Gastrocnemius medialis (tissue), 4 donors: ENCODE measurements around the gene TTC12.

Source experiments
- POLR2A ChIP-seq, 2 donors: fragments of 450-650 bp; IDR thresholded peaks; one replicate each; pipeline ENCODE4 v1.6.1; 2017; ENCODE audit warnings: antibody characterized with exemption in 2 of 2, mild to moderate bottlenecking in 2 of 2, moderate library complexity in 2 of 2
- TF ChIP-seq, protein P1 (sequence below), 5 experiments: fragments of 450-650 bp in 3 of 5; fragments of 200-600 bp in 2 of 5; sonication (generic) in 2 of 5; IDR thresholded peaks in 4 of 5; conservative IDR thresholded peaks in 1 of 5; 1 replicate in 4 of 5; 2 replicates in 1 of 5; pipeline ENCODE4 v1.5.1; 2016 to 2019; ENCODE audit warnings: antibody characterized with exemption in 5 of 5, mild to moderate bottlenecking in 3 of 5, moderate library complexity in 3 of 5

DNA sequence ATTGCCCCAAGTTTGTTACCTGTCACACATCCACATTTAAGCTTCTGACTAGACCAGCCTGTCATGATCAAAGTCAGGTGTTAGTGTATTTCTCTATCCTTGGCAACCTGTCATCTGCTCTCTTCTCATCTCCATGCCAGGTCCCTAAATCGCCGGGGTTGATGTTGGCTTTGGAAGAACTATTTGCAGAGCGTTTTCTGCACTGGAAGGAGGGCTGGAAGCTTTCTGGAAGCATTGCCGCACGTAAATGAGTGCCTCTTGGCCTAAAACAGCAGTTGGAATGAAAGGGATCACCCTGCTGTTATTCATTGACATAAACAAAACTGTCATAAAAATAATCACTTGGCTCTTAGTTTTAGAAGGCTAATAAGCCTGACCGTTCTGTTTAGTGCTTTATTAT, 1.4 kb downstream of the TTC12 start:
- TF ChIP-seq, protein P1, sequence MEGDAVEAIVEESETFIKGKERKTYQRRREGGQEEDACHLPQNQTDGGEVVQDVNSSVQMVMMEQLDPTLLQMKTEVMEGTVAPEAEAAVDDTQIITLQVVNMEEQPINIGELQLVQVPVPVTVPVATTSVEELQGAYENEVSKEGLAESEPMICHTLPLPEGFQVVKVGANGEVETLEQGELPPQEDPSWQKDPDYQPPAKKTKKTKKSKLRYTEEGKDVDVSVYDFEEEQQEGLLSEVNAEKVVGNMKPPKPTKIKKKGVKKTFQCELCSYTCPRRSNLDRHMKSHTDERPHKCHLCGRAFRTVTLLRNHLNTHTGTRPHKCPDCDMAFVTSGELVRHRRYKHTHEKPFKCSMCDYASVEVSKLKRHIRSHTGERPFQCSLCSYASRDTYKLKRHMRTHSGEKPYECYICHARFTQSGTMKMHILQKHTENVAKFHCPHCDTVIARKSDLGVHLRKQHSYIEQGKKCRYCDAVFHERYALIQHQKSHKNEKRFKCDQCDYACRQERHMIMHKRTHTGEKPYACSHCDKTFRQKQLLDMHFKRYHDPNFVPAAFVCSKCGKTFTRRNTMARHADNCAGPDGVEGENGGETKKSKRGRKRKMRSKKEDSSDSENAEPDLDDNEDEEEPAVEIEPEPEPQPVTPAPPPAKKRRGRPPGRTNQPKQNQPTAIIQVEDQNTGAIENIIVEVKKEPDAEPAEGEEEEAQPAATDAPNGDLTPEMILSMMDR (IDR thresholded peaks at IDR 0.05 in 4 of 5, conservative IDR thresholded peaks at IDR 0.05 in 1 of 5): no peak
- TF ChIP-seq POLR2A (IDR thresholded peaks at IDR 0.05): no peak
